Activated naive CD4-positive, alpha-beta T cell treated with anti-CD3 and anti-CD28 coated beads for 36 hours (primary cell): ENCODE data around the gene PMEPA1. TPM values are rescaled to one million over a fixed set of nuclear protein-coding genes. Genes with fewer than 3 reads are reported as not detected.

Experiments
- CTCF ChIA-PET: fragments of 350-600 bp; sonication (Branson Sonifier 250); formaldehyde crosslinking; loops from one replicate; lab custom pipeline; 2021; ENCODE audit warnings: antibody characterized with exemption; lab: Charles Lee
- DNase-seq: peaks from one replicate; pipeline ENCODE4 v3.0.0-alpha.2; 2020
- H3K27ac Mint-ChIP-seq: one replicate; pipeline ENCODE4 v1.8.0; 2021; ENCODE audit warnings: mild to moderate bottlenecking, mixed read lengths
- H3K27me3 Mint-ChIP-seq: one replicate; pipeline ENCODE4 v1.8.0; 2021; ENCODE audit warnings: low read depth, mixed read lengths
- H3K36me3 Mint-ChIP-seq: one replicate; pipeline ENCODE4 v1.8.0; 2021; ENCODE audit warnings: low read depth, mixed read lengths
- H3K4me1 Mint-ChIP-seq: one replicate; pipeline ENCODE4 v1.8.0; 2021; ENCODE audit warnings: low read depth, mixed read lengths
- H3K4me3 Mint-ChIP-seq: one replicate; pipeline ENCODE4 v1.8.0; 2021; ENCODE audit warnings: mild to moderate bottlenecking, moderate library complexity, mixed read lengths
- H3K9me3 Mint-ChIP-seq: one replicate; pipeline ENCODE4 v1.8.0; 2021; ENCODE audit warnings: mixed read lengths
- intact Hi-C: fragments of 100-400 bp; cut with micrococcal nuclease; formaldehyde crosslinking; loops from one replicate; pipeline ENCODE4 v1.15.1; 2023
- total RNA-seq, 2 experiments: library from RNA; stranded (reverse); gene quantifications; one replicate each; pipeline ENCODE4 v1.2.3, GENCODE V29; 2021

Gene PMEPA1
- total RNA-seq, 2 experiments from 2014 or later, result 2.0 to 2.2 TPM

GRCh38 chr20:57715268-57715904 lies 5.6 kb upstream of the PMEPA1 start:
- Mint-ChIP-seq H3K27ac (no peak overlapping the region), H3K27me3 (no peaks in the 10 kb centered on the region), H3K9me3 (no peaks in the 10 kb centered on the region), H3K4me1 (peaks cover 18% of the 10 kb centered on the region), H3K36me3 (no peaks in the 10 kb centered on the region), H3K4me3 (no peak overlapping the region)
- intact Hi-C loops, result loop anchor here (10.0 kb wide), 1 partner anchor 939 kb away; the partner anchor contains the start of gene STX16
- DNase-seq, result no peak
- CTCF ChIA-PET, result no interaction called here

GRCh38 chr20:57714409-57715267 lies 4.8 kb upstream of the PMEPA1 start:
- intact Hi-C loops, result loop anchor here (10.0 kb wide), 1 partner anchor 940 kb away; the partner anchor contains the start of gene STX16
- no peak for DNase-seq
- H3K4me1 Mint-ChIP-seq, result peaks cover 18% of the 10 kb centered on the region
- no peak overlapping the region for H3K4me3 Mint-ChIP-seq
- no peaks in the 10 kb centered on the region for H3K9me3 Mint-ChIP-seq
- H3K27ac Mint-ChIP-seq, result no peak overlapping the region
- H3K27me3 Mint-ChIP-seq, result no peaks in the 10 kb centered on the region
- CTCF ChIA-PET, result no interaction called here
- H3K36me3 Mint-ChIP-seq, result no peaks in the 10 kb centered on the region

DNA sequence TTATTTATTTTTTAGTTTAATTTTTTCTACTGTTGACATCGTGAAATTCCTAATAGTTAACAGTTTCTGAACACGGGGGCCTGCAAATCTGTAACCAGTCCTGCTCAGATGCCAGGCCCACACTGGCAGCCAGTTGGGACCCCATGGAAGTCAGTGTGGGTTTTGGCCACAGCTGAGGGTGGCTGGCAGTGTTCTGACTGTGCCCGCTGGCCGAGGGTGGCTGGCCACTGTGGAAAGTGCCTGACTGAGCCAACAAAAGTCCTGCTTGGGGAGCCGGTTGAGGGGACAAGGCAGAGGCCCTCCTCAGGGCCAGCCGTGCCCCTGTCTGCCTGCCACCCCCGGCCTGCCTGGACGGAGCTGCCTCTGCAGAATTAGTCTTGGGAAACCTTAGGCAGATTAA lies 4.1 kb upstream of the PMEPA1 start:
- H3K9me3 Mint-ChIP-seq, result no peaks in the 10 kb centered on the region
- CTCF ChIA-PET, result no interaction called here
- H3K27ac Mint-ChIP-seq, result no peak overlapping the region
- intact Hi-C loops, result loop anchor here (10.0 kb wide), 1 partner anchor 941 kb away; the partner anchor contains the start of gene STX16
- DNase-seq, result no peak
- no peaks in the 10 kb centered on the region for H3K36me3 Mint-ChIP-seq
- peaks cover 17% of the 10 kb centered on the region for H3K4me1 Mint-ChIP-seq
- H3K4me3 Mint-ChIP-seq, result no peak overlapping the region
- H3K27me3 Mint-ChIP-seq, result no peaks in the 10 kb centered on the region

- Mint-ChIP-seq H3K4me1 (peaks cover 18% of the 10 kb centered on the region), H3K27me3 (peaks cover 4% of the 10 kb centered on the region), H3K4me3 (no peak overlapping the region), H3K9me3 (no peaks in the 10 kb centered on the region), H3K27ac (no peak overlapping the region), H3K36me3 (no peaks in the 10 kb centered on the region)
- DNase-seq, result no peak
- CTCF ChIA-PET, result interaction anchor here (0.7 kb wide), 1 partner anchor 20 kb away, joined by 3 read pairs; no protein-coding TSS in a partner anchor
- intact Hi-C loops, result loop anchor here (10.0 kb wide), 1 partner anchor 941 kb away; the partner anchor contains the start of gene STX16
Observed at GRCh38 chr20:57713505-57713903, 3.7 kb upstream of the PMEPA1 start.

DNA sequence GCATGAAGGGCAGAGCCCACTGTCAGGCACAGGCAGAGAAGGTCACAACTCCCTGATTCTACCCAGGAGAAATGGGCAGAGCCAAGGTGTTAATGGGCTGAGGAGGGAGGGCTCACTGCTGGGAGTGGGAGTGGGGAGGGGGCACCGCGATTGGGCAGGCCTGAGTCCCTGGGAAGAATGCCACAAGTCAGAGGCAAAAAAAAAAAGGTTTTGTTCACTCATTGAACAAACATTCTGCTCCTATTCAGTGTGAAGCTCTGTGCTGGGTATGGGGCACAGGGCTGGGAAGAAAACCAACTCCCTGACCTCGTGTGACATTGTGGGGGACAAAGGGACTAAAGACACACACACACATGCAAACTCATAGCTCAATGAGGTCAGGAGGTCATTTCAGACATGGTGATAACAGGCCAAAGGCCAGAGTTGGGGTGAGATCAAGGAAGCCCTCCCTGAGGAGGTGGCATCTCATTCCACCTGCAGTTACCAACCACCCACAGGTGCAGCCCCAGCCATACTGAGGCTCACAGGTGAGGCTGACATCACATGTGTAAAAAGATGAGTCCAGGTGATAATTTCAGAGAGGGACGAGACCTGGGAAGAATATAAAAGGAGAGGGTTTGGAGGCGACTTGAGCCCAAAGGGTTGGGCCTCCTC lies 3.2 kb upstream of the PMEPA1 start:
- Mint-ChIP-seq H3K4me1 (peaks cover 20% of the 10 kb centered on the region), H3K9me3 (no peaks in the 10 kb centered on the region), H3K4me3 (no peak overlapping the region), H3K36me3 (no peaks in the 10 kb centered on the region), H3K27ac (no peak overlapping the region), H3K27me3 (peaks cover 6% of the 10 kb centered on the region)
- DNase-seq, result no peak
- CTCF ChIA-PET, result interaction anchor here (0.7 kb wide), 1 partner anchor 20 kb away, joined by 3 read pairs; no protein-coding TSS in a partner anchor
- intact Hi-C loops, result loop anchor here (10.0 kb wide), 1 partner anchor 942 kb away; the partner anchor contains the start of gene STX16

DNA sequence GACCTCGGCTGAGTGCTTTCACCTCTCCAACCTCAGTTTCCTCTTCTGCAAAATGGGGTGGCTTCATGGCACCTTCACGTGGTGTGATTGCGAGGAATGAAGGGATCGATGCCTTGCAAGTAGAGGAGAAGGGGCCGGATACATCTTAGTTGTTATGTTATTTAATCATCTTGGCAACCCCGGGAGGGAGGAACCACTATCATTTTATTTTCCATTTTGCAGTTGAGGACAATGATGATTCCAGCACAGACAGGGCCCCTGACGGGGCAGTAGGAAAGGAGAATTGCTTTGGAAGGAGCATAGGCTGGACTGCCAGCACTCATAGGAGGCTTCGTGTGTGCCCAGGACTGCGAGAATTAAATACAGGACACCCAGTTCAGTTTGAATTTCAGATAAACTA lies 2.5 kb upstream of the PMEPA1 start:
- DNase-seq, result no peak
- Mint-ChIP-seq H3K27me3 (peaks cover 6% of the 10 kb centered on the region), H3K4me1 (peaks cover 17% of the 10 kb centered on the region), H3K36me3 (no peaks in the 10 kb centered on the region), H3K4me3 (no peak overlapping the region), H3K9me3 (no peaks in the 10 kb centered on the region), H3K27ac (no peak overlapping the region)
- CTCF ChIA-PET, result no interaction called here
- intact Hi-C loops, result loop anchor here (10.0 kb wide), 1 partner anchor 942 kb away; the partner anchor contains the start of gene STX16

GRCh38 chr20:57711826-57712225 lies 2.0 kb upstream of the PMEPA1 start:
- Mint-ChIP-seq H3K4me3 (no peak overlapping the region), H3K27ac (no peak overlapping the region)
- intact Hi-C loops, result loop anchor here (2.0 to 10.0 kb wide), 2 partner anchors 37 to 943 kb away; partner anchors contain the start of gene STX16

DNA sequence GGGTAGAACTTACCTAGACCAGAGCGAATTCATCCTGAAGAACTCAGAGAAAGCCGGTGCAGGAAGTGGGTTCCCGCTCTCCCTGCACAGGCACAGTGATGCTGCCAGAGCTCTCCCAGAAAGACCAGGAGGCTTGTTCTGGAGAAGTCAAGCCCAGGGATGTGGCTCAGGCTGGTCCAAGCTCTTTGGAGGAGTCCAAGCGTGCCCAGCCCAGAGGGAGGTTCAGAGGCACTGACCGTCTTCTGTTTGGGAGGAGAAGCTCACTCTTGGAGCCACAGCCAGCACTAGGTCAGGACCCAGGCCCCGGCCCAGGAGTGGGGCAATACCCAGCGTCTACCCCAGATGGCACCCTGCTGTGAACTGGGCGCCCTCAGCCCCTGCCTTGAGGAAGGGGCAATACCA lies 1.5 kb upstream of the PMEPA1 start:
- H3K27ac Mint-ChIP-seq, result no peak overlapping the region
- DNase-seq, result no peak
- H3K9me3 Mint-ChIP-seq, result no peaks in the 10 kb centered on the region
- H3K36me3 Mint-ChIP-seq, result no peaks in the 10 kb centered on the region
- CTCF ChIA-PET, result interaction anchor here (0.9 to 1.3 kb wide), 3 partner anchors 13 to 88 kb away, joined by 3 to 4 read pairs (median 3); no protein-coding TSS in a partner anchor
- peaks cover 6% of the 10 kb centered on the region for H3K27me3 Mint-ChIP-seq
- H3K4me1 Mint-ChIP-seq, result peaks cover 17% of the 10 kb centered on the region
- intact Hi-C loops, result loop anchor here (2.0 to 10.0 kb wide), 2 partner anchors 37 to 943 kb away; partner anchors contain the start of gene STX16
- no peak overlapping the region for H3K4me3 Mint-ChIP-seq

More at GRCh38 chr20:57711826-57712225, 2.0 kb upstream of the PMEPA1 start:
- H3K36me3 Mint-ChIP-seq, result no peaks in the 10 kb centered on the region
- peaks cover 6% of the 10 kb centered on the region for H3K27me3 Mint-ChIP-seq
- DNase-seq, result no peak
- no peaks in the 10 kb centered on the region for H3K9me3 Mint-ChIP-seq
- peaks cover 17% of the 10 kb centered on the region for H3K4me1 Mint-ChIP-seq
- CTCF ChIA-PET, result interaction anchor here (1.2 to 1.3 kb wide), 2 partner anchors 29 to 89 kb away, joined by 3 to 4 read pairs; no protein-coding TSS in a partner anchor

DNA sequence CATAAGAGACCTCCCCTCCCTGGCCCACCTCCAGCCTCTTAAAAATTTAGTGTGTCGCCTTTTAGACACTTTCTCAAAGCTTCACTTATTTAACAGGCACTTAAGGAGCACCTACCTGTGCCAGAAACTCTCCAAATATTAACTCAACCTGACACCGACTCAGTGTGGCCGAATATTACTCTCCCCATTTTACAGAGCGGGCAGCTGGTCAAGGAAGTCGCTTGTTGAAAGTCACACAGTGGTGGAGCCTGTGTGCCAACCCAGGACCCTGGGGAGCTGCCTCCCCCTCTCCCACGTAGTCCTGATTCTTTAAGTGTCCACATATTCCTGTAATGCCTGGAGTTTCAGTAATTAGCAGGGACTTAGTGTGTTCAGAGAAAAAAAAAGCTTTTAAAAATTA lies 1.0 kb upstream of the PMEPA1 start:
- Mint-ChIP-seq H3K36me3 (no peaks in the 10 kb centered on the region), H3K27ac (no peak overlapping the region), H3K4me3 (peak overlapping the region; percentile 79), H3K9me3 (no peaks in the 10 kb centered on the region), H3K27me3 (peaks cover 6% of the 10 kb centered on the region), H3K4me1 (peaks cover 17% of the 10 kb centered on the region)
- intact Hi-C loops, result loop anchor here (1.0 to 10.0 kb wide), 6 partner anchors 7 to 944 kb away; partner anchors contain the start of gene STX16
- CTCF ChIA-PET, result interaction anchor here (0.9 to 1.3 kb wide), 3 partner anchors 12 to 88 kb away, joined by 3 to 4 read pairs (median 3); no protein-coding TSS in a partner anchor
- no peak for DNase-seq

- Mint-ChIP-seq H3K36me3 (no peaks in the 10 kb centered on the region), H3K4me1 (peaks cover 17% of the 10 kb centered on the region), H3K9me3 (no peaks in the 10 kb centered on the region), H3K4me3 (peak overlapping the region; percentile 77), H3K27me3 (peaks cover 6% of the 10 kb centered on the region), H3K27ac (no peak overlapping the region)
- no peak for DNase-seq
- intact Hi-C loops, result loop anchor here (2.0 kb wide), 1 partner anchor 310 kb away; no protein-coding TSS in a partner anchor
- CTCF ChIA-PET, result no interaction called here
Observed at GRCh38 chr20:57708694-57709673, 831 bp downstream of the PMEPA1 start.
